AG04450 (cell line): Measurements from ENCODE around the gene RAB11FIP5. TPM values are rescaled to one million over a fixed set of nuclear protein-coding genes. Genes with fewer than 3 reads are reported as not detected.

Experiments
- CTCF ChIA-PET: fragments of 300-600, 350-600 bp; formaldehyde crosslinking; extraction: SDS; loops from one replicate; lab custom pipeline; 2022; ENCODE audit warnings: antibody characterized with exemption, inconsistent platforms; lab: Charles Lee
- POLR2A ChIA-PET: fragments of 350-600 bp; formaldehyde crosslinking; extraction: SDS; loops from one replicate; lab custom pipeline; 2021; ENCODE audit warnings: antibody characterized with exemption, inconsistent platforms; lab: Yijun Ruan, JAX
- DNase-seq: peaks from one replicate; pipeline ENCODE4 v3.0.0-alpha.2; 2011; ENCODE audit warnings: low read depth, low spot score
- H3K27ac ChIP-seq: one replicate; pipeline ENCODE4 v1.5.1; 2012; ENCODE audit warnings: low read depth, low read length, control low read depth
- H3K27me3 ChIP-seq: one replicate; pipeline ENCODE4 v1.6.0; 2012; ENCODE audit warnings: low read length; ENCODE audit not compliant: control insufficient read depth, insufficient read depth
- H3K4me3 ChIP-seq: 2 replicates; pipeline ENCODE4 v1.5.1; 2011; ENCODE audit warnings: mild to moderate bottlenecking, low read depth, low read length, control low read depth
- H3K9me3 ChIP-seq: 2 replicates; pipeline ENCODE4 v1.5.1; 2012; ENCODE audit warnings: low read length; ENCODE audit not compliant: control insufficient read depth, insufficient read depth
- CTCF ChIP-seq: IDR thresholded peaks from 2 replicates; pipeline ENCODE4 v1.5.1; 2011; ENCODE audit warnings: low read depth, low read length, control low read depth, inconsistent platforms
- polyA plus RNA-seq: library from polyadenylated mRNA; depleted of rRNA; stranded (reverse); fragments of >200 nt; gene quantifications from 2 replicates; pipeline ENCODE4 v1.2.3, GENCODE V29; 2011

The RAB11FIP5 gene
- polyA plus RNA-seq, 1 experiment, result 29.6 TPM

- ChIA-PET CTCF (interaction anchor here (1.7 kb wide), 1 partner anchor 78 kb away, joined by 4 read pairs; no protein-coding TSS in a partner anchor), POLR2A (no interaction called here)
- Histone ChIP-seq H3K27me3 (no peaks in the 10 kb centered on the region), H3K4me3 (no peak overlapping the region), H3K9me3 (no peaks in the 10 kb centered on the region; the same call in 1 of the 2 replicates), H3K27ac (no peak overlapping the region)
- no peak for DNase-seq
- TF ChIP-seq CTCF, result no peak
These were observed 35.3 kb downstream of the RAB11FIP5 start for GRCh38 chr2:73077424-73077795.

- Histone ChIP-seq H3K27me3 (no peaks in the 10 kb centered on the region), H3K27ac (no peak overlapping the region), H3K9me3 (no peaks in the 10 kb centered on the region; the same call in 1 of the 2 replicates), H3K4me3 (no peak overlapping the region)
- TF ChIP-seq CTCF, result no peak
- ChIA-PET POLR2A (no interaction called here), CTCF (interaction anchor here (1.7 kb wide), 1 partner anchor 79 kb away, joined by 4 read pairs; no protein-coding TSS in a partner anchor)
- DNase-seq, result no peak
These were observed 35.9 kb downstream of the RAB11FIP5 start for GRCh38 chr2:73076701-73077423.

GRCh38 chr2:73075477-73076373 is 37.0 kb downstream of the RAB11FIP5 start:
- no peak for TF ChIP-seq CTCF
- no peak overlapping the region for H3K4me3 ChIP-seq
- CTCF ChIA-PET, result interaction anchor here (1.0 to 1.4 kb wide), 2 partner anchors 9 to 80 kb away, joined by 3 read pairs; no protein-coding TSS in a partner anchor
- H3K9me3 ChIP-seq, result no peaks in the 10 kb centered on the region; the same call in 1 of the 2 replicates
- no peaks in the 10 kb centered on the region for H3K27me3 ChIP-seq
- POLR2A ChIA-PET, result no interaction called here
- no peak overlapping the region for H3K27ac ChIP-seq
- DNase-seq, result no peak

- no peak for DNase-seq
- Histone ChIP-seq H3K9me3 (no peaks in the 10 kb centered on the region; the same call in 1 of the 2 replicates), H3K27me3 (no peaks in the 10 kb centered on the region), H3K27ac (no peak overlapping the region), H3K4me3 (no peak overlapping the region)
- CTCF ChIA-PET, result interaction anchor here (1.4 to 2.6 kb wide), 3 partner anchors 12 to 102 kb away, joined by 3 to 9 read pairs (median 8); no protein-coding TSS in a partner anchor
- TF ChIP-seq CTCF, result no peak
- POLR2A ChIA-PET, result no interaction called here
These were observed 38.4 kb downstream of the RAB11FIP5 start for GRCh38 chr2:73074110-73075069.
